ENCODE results near the gene ADRM1.
A peak's percentile ranks its signal among the peaks of the same experiment; 100 is the strongest.

Gene ADRM1, protein sequence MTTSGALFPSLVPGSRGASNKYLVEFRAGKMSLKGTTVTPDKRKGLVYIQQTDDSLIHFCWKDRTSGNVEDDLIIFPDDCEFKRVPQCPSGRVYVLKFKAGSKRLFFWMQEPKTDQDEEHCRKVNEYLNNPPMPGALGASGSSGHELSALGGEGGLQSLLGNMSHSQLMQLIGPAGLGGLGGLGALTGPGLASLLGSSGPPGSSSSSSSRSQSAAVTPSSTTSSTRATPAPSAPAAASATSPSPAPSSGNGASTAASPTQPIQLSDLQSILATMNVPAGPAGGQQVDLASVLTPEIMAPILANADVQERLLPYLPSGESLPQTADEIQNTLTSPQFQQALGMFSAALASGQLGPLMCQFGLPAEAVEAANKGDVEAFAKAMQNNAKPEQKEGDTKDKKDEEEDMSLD

DNA sequence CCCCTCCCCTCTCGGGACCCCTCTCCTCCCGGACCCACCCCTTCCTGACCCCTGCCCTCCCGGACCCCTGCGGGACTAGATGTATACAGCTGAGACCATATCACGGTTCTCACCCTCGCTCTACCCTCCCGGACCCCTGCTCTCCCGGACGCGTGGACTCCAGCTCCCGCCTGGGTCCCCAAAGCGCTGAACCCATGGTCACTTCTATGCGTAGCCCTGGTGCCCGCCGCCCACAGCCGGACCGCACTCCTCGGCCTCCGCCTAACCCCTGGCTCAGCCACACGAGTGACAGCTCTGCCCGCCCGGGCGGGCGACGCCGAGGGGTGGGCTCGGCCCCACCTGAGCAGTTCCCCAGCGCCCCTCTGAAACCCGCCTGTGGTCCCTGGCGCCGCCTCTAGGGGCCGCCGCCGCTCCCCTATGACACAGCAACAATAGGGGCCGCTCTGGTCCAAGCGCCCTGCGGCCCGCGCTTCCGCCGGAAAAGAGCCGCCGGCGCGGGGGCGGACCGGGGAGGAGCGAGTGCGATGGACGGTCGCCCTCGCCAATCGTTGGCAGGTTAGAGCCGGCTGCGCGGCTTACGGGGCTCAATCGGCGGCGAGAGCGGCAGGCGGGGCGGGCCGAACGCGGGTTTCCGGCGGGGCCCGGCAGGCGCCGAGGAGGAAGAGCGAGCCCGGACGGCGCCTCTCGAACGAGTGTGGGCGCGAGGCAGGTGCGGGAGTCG lies at the start of gene ADRM1:
ADRM1 (plus strand) TSS at position 657 of the 721 bp plus-strand sequence. CDS start 572 bp downstream, outside the sequence.
- DNase-seq (ENCODE audit: low read depth in 2 of 2): peak; percentile 96 to 98
- TF ChIP-seq, protein P1, sequence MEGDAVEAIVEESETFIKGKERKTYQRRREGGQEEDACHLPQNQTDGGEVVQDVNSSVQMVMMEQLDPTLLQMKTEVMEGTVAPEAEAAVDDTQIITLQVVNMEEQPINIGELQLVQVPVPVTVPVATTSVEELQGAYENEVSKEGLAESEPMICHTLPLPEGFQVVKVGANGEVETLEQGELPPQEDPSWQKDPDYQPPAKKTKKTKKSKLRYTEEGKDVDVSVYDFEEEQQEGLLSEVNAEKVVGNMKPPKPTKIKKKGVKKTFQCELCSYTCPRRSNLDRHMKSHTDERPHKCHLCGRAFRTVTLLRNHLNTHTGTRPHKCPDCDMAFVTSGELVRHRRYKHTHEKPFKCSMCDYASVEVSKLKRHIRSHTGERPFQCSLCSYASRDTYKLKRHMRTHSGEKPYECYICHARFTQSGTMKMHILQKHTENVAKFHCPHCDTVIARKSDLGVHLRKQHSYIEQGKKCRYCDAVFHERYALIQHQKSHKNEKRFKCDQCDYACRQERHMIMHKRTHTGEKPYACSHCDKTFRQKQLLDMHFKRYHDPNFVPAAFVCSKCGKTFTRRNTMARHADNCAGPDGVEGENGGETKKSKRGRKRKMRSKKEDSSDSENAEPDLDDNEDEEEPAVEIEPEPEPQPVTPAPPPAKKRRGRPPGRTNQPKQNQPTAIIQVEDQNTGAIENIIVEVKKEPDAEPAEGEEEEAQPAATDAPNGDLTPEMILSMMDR (IDR thresholded peaks at IDR 0.05; ENCODE audit: low read depth, low read length): peak; percentile 68
- H3K4me3 ChIP-seq (replicated peaks in 1 of 2; ENCODE audit: low read depth in 2 of 2, low read length in 2 of 2): peak within 1 kb of the TSS; percentile 87 to 94

DNA sequence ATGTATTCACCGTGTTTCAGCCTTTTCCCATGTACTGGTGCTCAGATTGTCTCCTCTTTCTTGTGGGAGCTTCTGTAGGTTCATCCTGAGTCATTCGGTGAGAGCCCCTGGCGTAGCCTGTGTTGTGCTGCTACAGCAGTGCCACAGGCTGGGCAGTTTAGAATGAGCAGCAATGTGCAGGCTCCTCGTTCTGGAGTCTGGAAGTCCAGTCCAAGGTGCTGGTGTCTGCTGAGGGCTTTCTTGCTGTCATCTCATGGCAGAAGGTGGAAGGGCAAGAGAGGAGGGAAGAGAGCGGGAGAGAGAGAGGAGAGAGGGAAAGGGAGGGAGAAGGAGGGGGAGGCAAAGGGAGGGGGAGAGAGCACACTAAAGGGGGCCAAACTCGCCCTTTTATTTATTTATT lies 49.4 kb upstream of the ADRM1 start:
- no peak overlapping the region for H3K4me3 ChIP-seq (replicated peaks in 1 of 2; ENCODE audit: low read depth in 2 of 2, low read length in 2 of 2)
- no peak for DNase-seq (ENCODE audit: low read depth in 2 of 2)
- TF ChIP-seq, protein P1 (IDR thresholded peaks at IDR 0.05; ENCODE audit: low read depth, low read length): no peak

DNA sequence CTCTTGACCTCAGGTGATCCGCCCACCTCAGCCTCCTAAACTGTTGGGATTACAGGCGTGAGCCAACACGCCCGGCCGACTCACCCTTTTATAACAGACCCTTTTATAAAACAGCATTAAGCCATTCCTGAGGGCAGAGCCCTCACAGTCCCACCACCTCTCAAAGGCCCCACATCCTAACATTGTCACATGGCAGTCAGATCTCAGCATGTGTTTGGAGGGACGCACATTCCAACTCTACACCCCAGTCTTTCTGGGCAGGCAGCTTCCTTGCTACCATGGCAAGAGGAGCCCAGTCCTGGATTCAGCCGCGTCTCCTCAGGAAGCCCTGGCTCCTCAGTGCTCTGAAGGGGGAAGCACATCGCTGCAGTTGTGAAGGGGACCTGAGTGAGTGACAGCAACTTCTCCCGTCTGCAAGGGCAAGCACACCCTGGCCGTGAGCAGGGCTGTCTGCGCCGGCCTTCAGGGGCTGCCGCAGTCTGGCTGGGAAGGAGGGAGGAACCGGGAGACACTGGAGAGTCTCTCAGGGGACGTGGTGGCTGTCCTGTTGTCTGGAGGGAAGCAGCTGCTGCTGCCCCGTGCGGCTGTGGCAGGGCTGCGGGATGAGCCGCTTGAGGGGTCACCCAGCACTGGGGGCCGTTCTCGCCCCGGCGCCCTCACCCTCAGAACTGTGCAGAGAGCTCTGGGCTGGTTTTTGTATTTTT lies 48.6 kb upstream of the ADRM1 start:
- TF ChIP-seq, protein P1 (IDR thresholded peaks at IDR 0.05; ENCODE audit: low read depth, low read length): no peak
- H3K4me3 ChIP-seq (replicated peaks in 1 of 2; ENCODE audit: low read depth in 2 of 2, low read length in 2 of 2): no peak overlapping the region
- no peak for DNase-seq (ENCODE audit: low read depth in 2 of 2)

DNA sequence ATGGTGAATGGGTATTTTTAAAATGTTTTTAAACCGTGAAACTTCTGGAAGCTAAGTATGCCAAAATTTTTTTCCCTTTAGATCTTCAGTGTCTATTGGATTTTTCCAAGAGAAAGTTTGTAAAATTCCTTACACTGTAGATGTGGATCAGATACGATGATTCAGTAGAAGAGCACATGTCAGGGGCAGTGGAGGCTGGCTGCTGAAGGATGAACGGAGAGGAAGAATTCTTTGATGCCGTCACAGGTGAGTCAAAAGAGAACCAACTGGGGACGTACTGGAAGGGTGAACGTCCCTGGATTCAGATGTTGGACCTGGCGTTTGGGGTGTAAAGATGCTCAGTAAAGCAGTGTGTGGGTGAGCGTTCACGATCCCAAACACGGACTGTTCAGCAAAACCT lies 46.8 kb upstream of the ADRM1 start:
- no peak for DNase-seq (ENCODE audit: low read depth in 2 of 2)
- TF ChIP-seq, protein P1 (IDR thresholded peaks at IDR 0.05; ENCODE audit: low read depth, low read length): no peak
- H3K4me3 ChIP-seq (replicated peaks in 1 of 2; ENCODE audit: low read depth in 2 of 2, low read length in 2 of 2): no peak overlapping the region

DNA sequence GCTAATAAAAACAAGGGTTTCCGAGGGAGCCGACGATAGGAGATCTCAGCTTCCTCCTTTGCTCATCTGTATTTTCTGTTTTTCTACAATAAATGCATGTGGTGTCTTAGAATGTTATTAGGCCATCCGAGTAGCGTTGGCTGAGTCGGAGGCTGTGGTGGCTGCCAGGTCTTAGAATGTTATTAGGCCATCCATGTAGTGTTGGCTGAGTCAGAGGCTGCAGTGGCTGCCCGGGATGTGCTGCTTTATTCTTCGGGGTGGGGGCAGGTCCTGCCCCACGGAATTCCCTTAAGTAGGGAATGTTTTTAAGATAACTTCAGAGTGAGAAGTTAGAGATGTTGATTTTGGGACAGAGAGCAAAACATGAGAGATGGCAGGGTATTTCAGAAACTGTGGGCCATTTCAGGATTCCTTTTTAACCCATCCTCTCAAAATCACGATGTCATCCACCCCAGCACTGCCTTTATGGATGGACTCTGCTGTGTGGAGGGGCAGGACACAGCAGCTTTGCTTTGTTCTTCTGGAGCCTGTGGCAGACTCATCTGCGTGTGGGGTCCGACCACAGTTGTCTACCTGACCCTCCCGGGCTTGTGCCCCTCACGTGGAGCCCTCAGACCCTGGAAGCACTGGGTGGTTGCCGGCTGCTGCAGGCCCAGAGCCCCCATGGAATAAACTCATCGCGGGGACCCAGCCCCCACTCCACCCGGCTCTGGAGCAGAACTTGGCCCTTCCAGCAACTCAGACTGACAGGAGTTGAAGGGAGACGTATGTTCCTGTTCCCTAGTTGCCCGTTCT lies 44.1 kb upstream of the ADRM1 start:
- no peak overlapping the region for H3K4me3 ChIP-seq (replicated peaks in 1 of 2; ENCODE audit: low read depth in 2 of 2, low read length in 2 of 2)
- TF ChIP-seq, protein P1 (IDR thresholded peaks at IDR 0.05; ENCODE audit: low read depth, low read length): no peak
- peak; percentile 71 to 85 for DNase-seq (ENCODE audit: low read depth in 2 of 2)

DNA sequence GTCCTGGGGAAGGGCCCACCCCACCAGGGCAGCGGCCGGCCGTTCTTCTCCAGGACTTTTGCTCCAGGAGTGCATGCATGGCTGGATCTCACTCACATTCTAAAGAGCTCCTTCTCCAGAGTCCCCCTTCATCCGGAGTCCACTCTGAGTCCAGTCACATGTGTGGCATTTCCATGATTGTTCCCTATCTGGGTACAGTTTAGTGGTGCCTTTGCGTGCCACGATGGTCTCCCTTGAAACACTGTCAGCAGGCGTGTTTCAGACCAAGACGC lies 43.6 kb upstream of the ADRM1 start:
- H3K4me3 ChIP-seq (replicated peaks in 1 of 2; ENCODE audit: low read depth in 2 of 2, low read length in 2 of 2): no peak overlapping the region
- no peak for DNase-seq (ENCODE audit: low read depth in 2 of 2)

More for the DNA sequence above, 43.6 kb upstream of the ADRM1 start:
- TF ChIP-seq, protein P1 (IDR thresholded peaks at IDR 0.05; ENCODE audit: low read depth, low read length): no peak
